Stimulated activated CD8-positive, alpha-beta memory T cell treated with anti-CD3 and anti-CD28 coated beads, Interleukin-4, amount 100 ng/mL, for 24 hours (primary cell): Measurements from ENCODE around the gene GOLT1B.

Source experiments
- DNase-seq: peaks from one replicate; pipeline ENCODE4 v3.0.0-alpha.2; 2020; ENCODE audit warnings: low read depth

Gene GOLT1B

DNA sequence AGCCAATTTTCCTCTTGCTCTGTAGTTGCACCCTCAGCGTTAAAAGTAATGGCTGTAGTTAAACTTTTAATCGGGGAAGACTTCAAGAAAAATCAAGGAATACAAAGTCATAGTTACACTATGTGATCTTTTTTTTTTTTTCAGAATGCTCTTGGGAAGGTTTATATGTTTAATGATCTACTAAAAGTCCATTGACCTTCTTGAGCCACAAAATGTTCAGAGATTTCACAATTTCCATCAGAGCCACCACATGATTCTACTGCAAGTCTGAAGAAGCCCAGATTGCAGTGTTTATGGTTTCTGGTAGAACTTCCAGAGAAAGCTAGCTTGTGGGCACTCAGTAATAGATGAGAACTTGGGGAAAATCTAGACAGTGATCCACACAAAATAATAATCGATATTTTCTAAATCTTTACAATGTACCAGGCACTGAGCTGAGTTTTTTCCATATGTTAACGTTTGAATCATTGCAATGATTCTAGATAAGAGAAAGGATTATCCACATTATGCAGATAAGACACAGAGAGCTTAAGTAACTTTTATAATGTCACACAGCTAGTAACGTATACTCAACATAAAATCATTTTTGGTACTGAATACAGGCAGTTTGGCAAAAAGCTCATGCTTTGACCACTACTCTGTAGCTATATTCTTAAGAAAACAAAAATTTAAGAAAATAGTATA is 64.8 kb downstream of the GOLT1B start:
- no peak for DNase-seq

DNA sequence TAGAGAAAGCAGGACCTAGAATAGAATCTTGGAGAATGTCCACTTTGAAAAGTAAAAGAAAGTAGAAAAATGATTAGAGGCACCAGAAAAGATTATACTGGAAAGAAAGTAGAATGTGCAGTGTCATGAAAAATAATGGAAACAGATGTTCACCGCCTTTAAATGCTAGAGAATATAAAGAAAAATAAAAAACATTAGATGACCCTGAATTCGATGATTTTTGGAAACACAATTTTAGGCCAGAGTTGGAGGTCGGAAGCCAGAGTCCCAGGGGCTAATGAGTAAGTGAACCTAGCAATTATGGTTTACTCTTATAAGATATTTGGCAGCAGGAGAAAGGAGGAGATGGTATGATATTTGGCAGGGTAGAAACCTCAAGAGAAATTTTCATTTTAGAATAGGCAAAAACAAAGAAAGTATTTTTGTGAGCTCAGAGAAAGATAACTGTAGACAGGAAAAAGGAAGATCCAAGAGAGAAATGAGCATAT is 65.4 kb downstream of the GOLT1B start:
- no peak for DNase-seq
